SH-SY5Y (cell line): ENCODE results near the gene SPATS2L.

Source experiments
- GATA2 ChIP-seq: IDR thresholded peaks from 2 replicates; pipeline ENCODE4 v1.6.1; 2011; ENCODE audit warnings: mild to moderate bottlenecking, low read depth, low read length
- GATA3 ChIP-seq: IDR thresholded peaks from 2 replicates; pipeline ENCODE4 v1.6.1; 2011; ENCODE audit warnings: low read depth, mild to moderate bottlenecking, low read length, moderate library complexity

DNA sequence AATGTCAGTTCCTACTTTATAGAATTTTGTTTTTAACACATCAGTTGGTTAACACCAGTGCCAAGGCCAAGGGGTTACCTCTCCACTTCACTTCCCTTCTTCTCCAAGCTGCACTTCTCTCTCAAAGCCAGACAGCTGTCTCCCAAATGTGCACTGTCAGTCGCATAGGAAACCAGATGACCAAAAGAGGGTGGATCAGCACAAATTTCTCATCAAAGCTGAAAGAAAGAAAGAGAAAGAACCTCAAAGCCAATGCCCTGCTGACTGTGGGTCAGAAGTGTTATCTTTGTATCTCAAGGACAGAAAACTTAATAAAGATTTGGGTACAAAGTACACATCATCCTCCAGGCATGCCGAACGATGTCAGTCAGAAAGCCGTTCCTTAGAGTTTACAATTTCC is 32.2 kb downstream of the SPATS2L start:
- TF ChIP-seq GATA2 (no peak), GATA3 (no peak)
